Measurements from ENCODE around the gene ANO7.

DNA sequence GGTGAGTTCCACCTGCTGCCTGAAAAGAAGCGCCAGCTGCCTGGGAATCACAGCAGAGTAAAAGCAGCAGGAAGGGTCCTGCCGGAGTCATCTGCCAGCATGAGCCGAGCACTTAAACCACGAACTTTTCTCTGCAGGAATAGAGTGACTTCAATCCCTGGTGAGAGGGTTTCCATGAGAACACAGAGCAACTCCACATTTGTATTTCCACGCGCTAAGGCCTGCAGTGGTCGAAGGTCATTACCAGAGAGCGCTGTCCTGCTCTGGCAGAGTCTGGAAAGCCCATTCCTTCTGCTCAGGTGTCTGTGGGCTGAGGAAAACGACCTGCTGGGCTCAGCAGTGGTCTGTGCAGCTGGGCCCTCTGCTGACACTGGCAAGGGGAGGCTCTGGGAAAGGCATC, 45.9 kb upstream of the ANO7 start:
- TF ChIP-seq CTCF (IDR thresholded peaks at IDR 0.05): no peak
- TF ChIP-seq, protein P1, sequence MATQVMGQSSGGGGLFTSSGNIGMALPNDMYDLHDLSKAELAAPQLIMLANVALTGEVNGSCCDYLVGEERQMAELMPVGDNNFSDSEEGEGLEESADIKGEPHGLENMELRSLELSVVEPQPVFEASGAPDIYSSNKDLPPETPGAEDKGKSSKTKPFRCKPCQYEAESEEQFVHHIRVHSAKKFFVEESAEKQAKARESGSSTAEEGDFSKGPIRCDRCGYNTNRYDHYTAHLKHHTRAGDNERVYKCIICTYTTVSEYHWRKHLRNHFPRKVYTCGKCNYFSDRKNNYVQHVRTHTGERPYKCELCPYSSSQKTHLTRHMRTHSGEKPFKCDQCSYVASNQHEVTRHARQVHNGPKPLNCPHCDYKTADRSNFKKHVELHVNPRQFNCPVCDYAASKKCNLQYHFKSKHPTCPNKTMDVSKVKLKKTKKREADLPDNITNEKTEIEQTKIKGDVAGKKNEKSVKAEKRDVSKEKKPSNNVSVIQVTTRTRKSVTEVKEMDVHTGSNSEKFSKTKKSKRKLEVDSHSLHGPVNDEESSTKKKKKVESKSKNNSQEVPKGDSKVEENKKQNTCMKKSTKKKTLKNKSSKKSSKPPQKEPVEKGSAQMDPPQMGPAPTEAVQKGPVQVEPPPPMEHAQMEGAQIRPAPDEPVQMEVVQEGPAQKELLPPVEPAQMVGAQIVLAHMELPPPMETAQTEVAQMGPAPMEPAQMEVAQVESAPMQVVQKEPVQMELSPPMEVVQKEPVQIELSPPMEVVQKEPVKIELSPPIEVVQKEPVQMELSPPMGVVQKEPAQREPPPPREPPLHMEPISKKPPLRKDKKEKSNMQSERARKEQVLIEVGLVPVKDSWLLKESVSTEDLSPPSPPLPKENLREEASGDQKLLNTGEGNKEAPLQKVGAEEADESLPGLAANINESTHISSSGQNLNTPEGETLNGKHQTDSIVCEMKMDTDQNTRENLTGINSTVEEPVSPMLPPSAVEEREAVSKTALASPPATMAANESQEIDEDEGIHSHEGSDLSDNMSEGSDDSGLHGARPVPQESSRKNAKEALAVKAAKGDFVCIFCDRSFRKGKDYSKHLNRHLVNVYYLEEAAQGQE (IDR thresholded peaks at IDR 0.05; ENCODE audit: insufficient read depth in 1 of 2, low read depth in 2 of 2, low read length in 1 of 2): no peak
- no peak for TF ChIP-seq TCF7L2 (IDR thresholded peaks at IDR 0.05; ENCODE audit: low read depth, low read length)
